Mesenchymal stem cell (in vitro differentiated cells and primary cell): ENCODE data around the gene GNAT3.
A peak's percentile ranks its signal among the peaks of the same experiment; 100 is the strongest.

Experiments
- DNase-seq: peaks from one replicate; pipeline ENCODE4 v3.0.0-alpha.2; 2013
- H2AFZ ChIP-seq: one replicate; pipeline ENCODE4 v1.6.1; 2013; ENCODE audit warnings: low read depth, mild to moderate bottlenecking, control low read depth, inconsistent platforms, low read length, moderate library complexity
- H2AK5ac ChIP-seq: 2 replicates; pipeline ENCODE4 v1.6.1; 2013; ENCODE audit warnings: low read length, moderate library complexity, mild to moderate bottlenecking, inconsistent platforms; ENCODE audit not compliant: severe bottlenecking
- H2BK120ac ChIP-seq: one replicate; pipeline ENCODE4 v1.6.1; 2013; ENCODE audit warnings: low read depth, mild to moderate bottlenecking, inconsistent platforms, low read length, moderate library complexity
- H2BK12ac ChIP-seq, 2 experiments: one replicate each; pipeline ENCODE4 v1.6.1; 2013; ENCODE audit warnings: inconsistent platforms in 2 of 2, low read length in 2 of 2, mild to moderate bottlenecking in 2 of 2, moderate library complexity in 2 of 2, control low read depth in 1 of 2
- H2BK15ac ChIP-seq: one replicate; pipeline ENCODE4 v1.6.1; 2013; ENCODE audit warnings: mild to moderate bottlenecking, low read depth, inconsistent platforms; ENCODE audit not compliant: poor library complexity, severe bottlenecking
- H2BK5ac ChIP-seq: 2 replicates; pipeline ENCODE4 v1.6.1; 2013; ENCODE audit warnings: low read depth, mild to moderate bottlenecking, low read length, control low read depth, inconsistent platforms; ENCODE audit not compliant: poor library complexity, severe bottlenecking
- H3K14ac ChIP-seq, 2 experiments: one replicate each; pipeline ENCODE4 v1.6.1; 2013; ENCODE audit warnings: inconsistent platforms in 2 of 2, low read length in 2 of 2, control low read depth in 1 of 2, mild to moderate bottlenecking in 1 of 2, moderate library complexity in 1 of 2
- H3K18ac ChIP-seq, 2 experiments: one replicate each; pipeline ENCODE4 v1.6.1; 2013; ENCODE audit warnings: inconsistent platforms in 2 of 2, low read length in 2 of 2, control low read depth in 1 of 2, low read depth in 1 of 2, mild to moderate bottlenecking in 1 of 2
- H3K23ac ChIP-seq, 2 experiments: one replicate each; pipeline ENCODE4 v1.6.1; 2013; ENCODE audit warnings: inconsistent platforms in 2 of 2, low read length in 2 of 2, mild to moderate bottlenecking in 2 of 2, moderate library complexity in 2 of 2, control low read depth in 1 of 2
- H3K27ac ChIP-seq: 2 replicates; pipeline ENCODE4 v1.5.1; 2013; ENCODE audit warnings: mild to moderate bottlenecking, moderate library complexity, low read length, control low read depth, inconsistent platforms; ENCODE audit not compliant: poor library complexity, severe bottlenecking
- H3K27me3 ChIP-seq, 2 experiments: 2 replicates each; pipeline versions ENCODE4 v1.6.1 to v1.7.0; 2013; ENCODE audit warnings: low read length in 2 of 2, mild to moderate bottlenecking in 2 of 2, moderate library complexity in 2 of 2, control low read depth in 1 of 2, inconsistent platforms in 1 of 2; ENCODE audit not compliant: control insufficient read depth in 1 of 2, insufficient read depth in 1 of 2
- H3K36me3 ChIP-seq, 2 experiments: 2 replicates each; pipeline versions ENCODE4 v1.6.1 to v1.7.0; 2013; ENCODE audit warnings: low read length in 2 of 2, control low read depth in 1 of 2, inconsistent platforms in 1 of 2, low read depth in 1 of 2, mild to moderate bottlenecking in 1 of 2; ENCODE audit not compliant: insufficient read depth in 2 of 2, control insufficient read depth in 1 of 2
- H3K4ac ChIP-seq, 2 experiments: one replicate each; pipeline ENCODE4 v1.6.1; 2013; ENCODE audit warnings: inconsistent platforms in 2 of 2, low read length in 2 of 2, mild to moderate bottlenecking in 2 of 2, moderate library complexity in 2 of 2, control low read depth in 1 of 2, low read depth in 1 of 2
- H3K4me1 ChIP-seq: 2 replicates; pipeline ENCODE4 v1.6.1; 2013; ENCODE audit warnings: low read depth, low read length, control low read depth; ENCODE audit not compliant: control insufficient read depth, insufficient read depth
- H3K4me2 ChIP-seq: 2 replicates; pipeline ENCODE4 v1.6.1; 2013; ENCODE audit warnings: low read length, mild to moderate bottlenecking, inconsistent platforms; ENCODE audit not compliant: poor library complexity, severe bottlenecking
- H3K4me3 ChIP-seq, 2 experiments: 2 replicates each; pipeline versions ENCODE4 v1.5.1 to v1.7.0; 2013; ENCODE audit warnings: low read length in 2 of 2, mild to moderate bottlenecking in 2 of 2, control low read depth in 1 of 2, low read depth in 1 of 2; ENCODE audit not compliant: insufficient read depth in 1 of 2
- H3K79me1 ChIP-seq: replicated peaks from 2 replicates; pipeline ENCODE4 v1.6.1; 2013; ENCODE audit warnings: mild to moderate bottlenecking, control low read depth, low read length, inconsistent platforms; ENCODE audit not compliant: poor library complexity, severe bottlenecking
- H3K9ac ChIP-seq: 2 replicates; pipeline ENCODE4 v1.7.0; 2013; ENCODE audit warnings: mild to moderate bottlenecking, low read length, moderate library complexity
- H3K9me3 ChIP-seq: 2 replicates; pipeline ENCODE4 v1.7.0; 2013; ENCODE audit warnings: mild to moderate bottlenecking, low read length; ENCODE audit not compliant: control insufficient read depth
- H4K8ac ChIP-seq: one replicate; pipeline ENCODE4 v1.6.1; 2013; ENCODE audit warnings: inconsistent platforms, mild to moderate bottlenecking, low read length, moderate library complexity
- H4K91ac ChIP-seq: one replicate; pipeline ENCODE4 v1.6.1; 2013; ENCODE audit warnings: mild to moderate bottlenecking, low read length, inconsistent platforms
- WGBS: methylation state at CpG from one replicate; pipeline ENCODE4 v1.1.7; 2013; ENCODE audit warnings: mixed read lengths; 5-methylcytosine and 5-hydroxymethylcytosine counted together

GNAT3 gene

GRCh38 chr7:80453699-80454340, 58.0 kb downstream of the GNAT3 start:
- Histone ChIP-seq H3K18ac (no peak overlapping the region), H3K4me2 (no peak overlapping the region), H3K27ac (no peak overlapping the region), H2BK120ac (no peak overlapping the region), H3K9me3 (no peaks in the 10 kb centered on the region), H2AFZ (no peak overlapping the region), H3K79me1 (no peaks in the 10 kb centered on the region), H2AK5ac (no peak overlapping the region), H3K9ac (peak overlapping the region; percentile 69), H3K4me3 (no peak overlapping the region), H3K27me3 (no peaks in the 10 kb centered on the region), H2BK12ac (no peak overlapping the region), H3K4me1 (no peaks in the 10 kb centered on the region), H4K91ac (no peak overlapping the region), H3K4ac (no peak overlapping the region), H2BK5ac (no peak overlapping the region), H4K8ac (no peak overlapping the region), H3K14ac (no peak overlapping the region), H3K36me3 (no peaks in the 10 kb centered on the region), H3K23ac (no peak overlapping the region), H2BK15ac (no peak overlapping the region)
- WGBS, result no CpG with 5 or more reads among the region's 2 CpGs
- peak; percentile 52 for DNase-seq

GRCh38 chr7:80450621-80451308, 61.1 kb downstream of the GNAT3 start:
- no peak overlapping the region for H2BK120ac ChIP-seq
- H3K4me3 ChIP-seq, result no peak overlapping the region
- H3K18ac ChIP-seq, result peak overlapping the region in 1 of 2 experiments; percentile 58
- no peak overlapping the region for H4K91ac ChIP-seq
- H3K4ac ChIP-seq, result peak overlapping the region in 1 of 2 experiments; percentile 67
- H3K4me2 ChIP-seq, result no peak overlapping the region
- no peak overlapping the region for H3K27ac ChIP-seq
- no peak overlapping the region for H4K8ac ChIP-seq
- H3K27me3 ChIP-seq, result no peaks in the 10 kb centered on the region
- no peak overlapping the region for H2AK5ac ChIP-seq
- WGBS, result 83% methylated on average over 3 of the region's 6 CpGs
- no peak overlapping the region for H3K14ac ChIP-seq
- no peak overlapping the region for H2AFZ ChIP-seq
- no peak overlapping the region for H3K23ac ChIP-seq
- peak overlapping the region; percentile 26 for H2BK15ac ChIP-seq
- H2BK5ac ChIP-seq, result no peak overlapping the region
- H3K9me3 ChIP-seq, result no peaks in the 10 kb centered on the region
- H3K36me3 ChIP-seq, result no peaks in the 10 kb centered on the region
- H3K79me1 ChIP-seq, result no peaks in the 10 kb centered on the region
- no peaks in the 10 kb centered on the region for H3K4me1 ChIP-seq
- peak; percentile 22 for DNase-seq
- peak overlapping the region in 1 of 2 experiments; percentile 61 for H2BK12ac ChIP-seq
- peak overlapping the region; percentile 39 for H3K9ac ChIP-seq

GRCh38 chr7:80449836-80450235, 62.0 kb downstream of the GNAT3 start:
- Histone ChIP-seq H3K14ac (no peak overlapping the region), H4K91ac (no peak overlapping the region), H3K4me3 (no peak overlapping the region), H2BK120ac (peak overlapping the region; percentile 11), H3K4me1 (no peaks in the 10 kb centered on the region), H3K27ac (no peak overlapping the region), H3K18ac (peak overlapping the region in 1 of 2 experiments; percentile 38), H2BK12ac (peak overlapping the region in 1 of 2 experiments; percentile 83), H2BK15ac (no peak overlapping the region), H2AK5ac (no peak overlapping the region), H2AFZ (no peak overlapping the region), H3K23ac (no peak overlapping the region), H4K8ac (no peak overlapping the region), H3K4ac (no peak overlapping the region), H3K9ac (no peak overlapping the region), H3K27me3 (no peaks in the 10 kb centered on the region), H3K36me3 (no peaks in the 10 kb centered on the region), H3K4me2 (no peak overlapping the region), H2BK5ac (peak overlapping the region; percentile 35), H3K9me3 (no peaks in the 10 kb centered on the region), H3K79me1 (no peaks in the 10 kb centered on the region)
- 98% methylated on average over 4 of the region's 4 CpGs for whole genome bisulfite sequencing
- no peak for DNase-seq

- Histone ChIP-seq H4K91ac (no peak overlapping the region), H3K23ac (no peak overlapping the region), H3K9me3 (no peaks in the 10 kb centered on the region), H3K4me2 (no peak overlapping the region), H3K36me3 (no peaks in the 10 kb centered on the region), H3K27me3 (no peaks in the 10 kb centered on the region), H3K4me1 (no peaks in the 10 kb centered on the region), H2BK12ac (no peak overlapping the region), H3K79me1 (no peaks in the 10 kb centered on the region), H2BK5ac (no peak overlapping the region), H3K14ac (no peak overlapping the region), H3K4ac (no peak overlapping the region), H3K18ac (no peak overlapping the region), H4K8ac (no peak overlapping the region), H3K4me3 (no peak overlapping the region), H2AFZ (no peak overlapping the region), H3K27ac (no peak overlapping the region), H2BK15ac (no peak overlapping the region), H2AK5ac (no peak overlapping the region), H2BK120ac (no peak overlapping the region), H3K9ac (no peak overlapping the region)
- 100% methylated on average over 3 of the region's 5 CpGs for WGBS
- DNase-seq, result no peak
Observed at GRCh38 chr7:80445351-80445750, 66.5 kb downstream of the GNAT3 start.
